Measurements from ENCODE around the gene DNTTIP2. TPM values are rescaled to one million over a fixed set of nuclear protein-coding genes. Genes with fewer than 3 reads are reported as not detected.
A peak's percentile ranks its signal among the peaks of the same experiment; 100 is the strongest.
"Not testable (repeated sequence)": the region's sequence is repeated elsewhere in the genome, so short reads cannot be mapped to it uniquely, and the experiment has no call there.

The DNTTIP2 gene
- total RNA-seq, 1 experiment from 2014 or later: 47.8 TPM

DNA sequence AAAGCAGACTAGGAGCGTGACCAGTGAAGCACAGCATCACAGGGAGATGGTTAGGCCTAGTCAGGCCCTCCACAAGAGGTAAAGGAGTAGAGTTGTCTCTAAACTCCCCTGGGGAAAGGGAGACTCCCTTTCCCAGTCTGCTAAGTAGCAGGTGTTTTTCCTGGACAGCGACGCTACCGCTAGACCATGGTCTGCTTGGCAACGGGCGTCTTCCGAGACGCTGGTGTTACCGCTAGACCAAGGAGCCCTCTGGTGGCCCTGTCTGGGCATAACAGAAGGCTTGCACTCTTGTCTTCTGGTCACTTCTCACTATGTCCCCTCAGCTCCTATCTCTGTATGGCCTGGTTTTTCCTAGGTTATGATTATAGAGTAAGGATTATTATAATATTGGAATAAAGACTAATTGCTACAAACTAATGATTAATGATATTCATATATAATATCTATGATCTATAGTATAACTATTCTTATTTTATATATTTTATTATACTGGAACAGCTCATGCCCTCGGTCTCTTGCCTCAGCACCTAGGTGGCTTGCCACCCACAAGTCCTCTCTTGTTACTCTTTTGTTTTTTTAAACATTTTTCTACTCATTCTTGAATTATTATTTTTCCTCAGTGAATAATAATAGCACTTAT, 28.2 kb downstream of the DNTTIP2 start:
- POLR2A ChIA-PET (ENCODE audit: unreplicated experiment); H3K4me2 ChIP-seq (ENCODE audit: low read length); intact Hi-C loops (cut with micrococcal nuclease); H3K27me3 ChIP-seq (ENCODE audit: low read length); H3K36me3 ChIP-seq (ENCODE audit: low read depth, low read length); H3K9me3 ChIP-seq (ENCODE audit: low read length); H3K9ac ChIP-seq (ENCODE audit: low read length); H3K4me1 ChIP-seq (ENCODE audit: insufficient read depth, low read length); BruUV-seq (replicated peaks); H3K4me3 ChIP-seq (ENCODE audit: low read length); H3K27ac ChIP-seq (ENCODE audit: low read length); CTCF ChIA-PET; H4K20me1 ChIP-seq (ENCODE audit: low read length); H2AFZ ChIP-seq (ENCODE audit: low read length); H3K9me2 ChIP-seq (replicated peaks; ENCODE audit: low read length); H3K79me2 ChIP-seq (ENCODE audit: low read length); H3F3A ChIP-seq (ENCODE audit: low read length, unreplicated experiment); ATAC-seq: not testable (repeated sequence)
- TF ChIP-seq, protein P1, sequence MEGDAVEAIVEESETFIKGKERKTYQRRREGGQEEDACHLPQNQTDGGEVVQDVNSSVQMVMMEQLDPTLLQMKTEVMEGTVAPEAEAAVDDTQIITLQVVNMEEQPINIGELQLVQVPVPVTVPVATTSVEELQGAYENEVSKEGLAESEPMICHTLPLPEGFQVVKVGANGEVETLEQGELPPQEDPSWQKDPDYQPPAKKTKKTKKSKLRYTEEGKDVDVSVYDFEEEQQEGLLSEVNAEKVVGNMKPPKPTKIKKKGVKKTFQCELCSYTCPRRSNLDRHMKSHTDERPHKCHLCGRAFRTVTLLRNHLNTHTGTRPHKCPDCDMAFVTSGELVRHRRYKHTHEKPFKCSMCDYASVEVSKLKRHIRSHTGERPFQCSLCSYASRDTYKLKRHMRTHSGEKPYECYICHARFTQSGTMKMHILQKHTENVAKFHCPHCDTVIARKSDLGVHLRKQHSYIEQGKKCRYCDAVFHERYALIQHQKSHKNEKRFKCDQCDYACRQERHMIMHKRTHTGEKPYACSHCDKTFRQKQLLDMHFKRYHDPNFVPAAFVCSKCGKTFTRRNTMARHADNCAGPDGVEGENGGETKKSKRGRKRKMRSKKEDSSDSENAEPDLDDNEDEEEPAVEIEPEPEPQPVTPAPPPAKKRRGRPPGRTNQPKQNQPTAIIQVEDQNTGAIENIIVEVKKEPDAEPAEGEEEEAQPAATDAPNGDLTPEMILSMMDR (conservative IDR thresholded peaks at IDR 0.05; ENCODE audit: low read depth, low read length): peak; percentile 57; the same call in 1 of the 2 replicates
- peak; percentile 63 for DNase-seq

DNA sequence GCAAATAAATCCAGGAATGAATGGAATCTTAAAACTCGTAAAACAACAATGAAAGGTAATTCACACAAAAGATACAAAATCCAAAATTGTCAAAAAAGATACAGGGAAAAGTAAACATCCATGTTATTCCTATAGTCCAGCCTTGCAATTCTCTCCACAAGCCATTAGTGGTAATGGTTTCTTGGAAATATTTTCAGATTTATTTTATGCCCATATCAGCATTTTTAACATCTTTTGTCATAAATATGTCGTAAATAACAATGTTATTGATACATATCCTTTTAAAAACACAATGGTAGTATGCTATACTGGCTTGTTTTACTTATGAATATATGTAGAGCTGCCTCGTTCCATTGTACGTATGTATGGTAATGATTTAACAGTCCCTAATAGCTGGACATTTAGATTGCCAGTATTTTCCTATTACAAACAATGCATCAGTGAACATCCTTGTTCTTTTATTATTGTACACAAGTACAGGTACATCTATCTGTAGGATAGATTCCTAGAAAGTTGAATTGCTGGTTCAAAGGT, 30.6 kb downstream of the DNTTIP2 start:
- Histone ChIP-seq H4K20me1 (ENCODE audit: low read length) (no peaks in the 10 kb centered on the region), H3F3A (ENCODE audit: low read length, unreplicated experiment) (peaks cover 3% of the 10 kb centered on the region), H3K4me2 (ENCODE audit: low read length) (peak overlapping the region; percentile 88), H3K79me2 (ENCODE audit: low read length) (peaks cover 18% of the 10 kb centered on the region), H3K36me3 (ENCODE audit: low read depth, low read length) (no peaks in the 10 kb centered on the region), H3K27ac (ENCODE audit: low read length) (peak overlapping the region; percentile 93), H3K4me1 (ENCODE audit: insufficient read depth, low read length) (peaks cover 29% of the 10 kb centered on the region), H3K9ac (ENCODE audit: low read length) (peak overlapping the region; percentile 89), H3K4me3 (ENCODE audit: low read length) (peak overlapping the region; percentile 82), H3K27me3 (ENCODE audit: low read length) (no peaks in the 10 kb centered on the region), H3K9me2 (replicated peaks; ENCODE audit: low read length) (no peaks in the 10 kb centered on the region), H2AFZ (ENCODE audit: low read length) (peak overlapping the region; percentile 88), H3K9me3 (ENCODE audit: low read length) (no peaks in the 10 kb centered on the region)
- DNase-seq (no peak), ATAC-seq (no peak)
- POLR2A ChIA-PET (ENCODE audit: unreplicated experiment): no interaction called here
- no TSS peak for BruUV-seq (replicated peaks)
- intact Hi-C loops (cut with micrococcal nuclease): loop anchor here (10.0 kb wide), 3 partner anchors 264 to 544 kb away; partner anchors contain the start of gene DR1
- no peak for TF ChIP-seq EZH2phosphoT487 (IDR thresholded peaks at IDR 0.05; ENCODE audit: borderline replicate concordance, low read length)
- no peak for TF ChIP-seq EZH2 (IDR thresholded peaks at IDR 0.05; ENCODE audit: low read length, unreplicated experiment)
- TF ChIP-seq, protein P1 (conservative IDR thresholded peaks at IDR 0.05; ENCODE audit: low read depth, low read length): no peak
- CTCF ChIA-PET: interaction anchor here (0.6 kb wide), 1 partner anchor 633 kb away, joined by 3 read pairs; no protein-coding TSS in a partner anchor

DNA sequence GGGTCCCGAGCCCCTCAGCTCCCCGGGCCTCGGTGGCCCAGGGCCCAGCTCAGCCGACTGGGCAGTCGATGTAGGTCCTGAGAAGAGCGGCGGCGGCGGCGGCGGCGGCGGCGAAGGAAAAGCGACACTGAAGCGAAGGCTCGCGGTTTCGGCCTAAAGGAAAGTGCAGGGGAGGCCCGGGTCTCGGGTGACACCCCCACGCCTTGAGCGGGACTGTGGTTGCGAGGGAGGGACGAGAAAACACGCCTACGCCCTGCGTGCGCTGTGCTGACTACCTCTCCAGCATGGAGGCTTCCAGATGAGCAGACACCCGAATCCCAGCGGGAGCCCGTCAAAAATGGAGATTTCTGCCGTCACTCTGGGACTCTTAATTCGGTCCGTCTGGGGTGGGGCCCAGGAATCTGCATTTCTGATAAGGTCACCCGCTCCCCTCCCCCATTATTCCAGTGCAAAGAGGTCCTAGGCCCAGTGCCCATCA, 31.2 kb downstream of the DNTTIP2 start:
- ATAC-seq: peak; percentile 19
- Histone ChIP-seq H3K36me3 (ENCODE audit: low read depth, low read length) (no peaks in the 10 kb centered on the region), H3K4me2 (ENCODE audit: low read length) (peak overlapping the region; percentile 88), H3K9me2 (replicated peaks; ENCODE audit: low read length) (no peaks in the 10 kb centered on the region), H3K9me3 (ENCODE audit: low read length) (no peaks in the 10 kb centered on the region), H3K27me3 (ENCODE audit: low read length) (no peaks in the 10 kb centered on the region), H3K4me3 (ENCODE audit: low read length) (peak overlapping the region; percentile 82), H3K27ac (ENCODE audit: low read length) (peak overlapping the region; percentile 93), H3K9ac (ENCODE audit: low read length) (peak overlapping the region; percentile 89), H3K79me2 (ENCODE audit: low read length) (peaks cover 22% of the 10 kb centered on the region), H3K4me1 (ENCODE audit: insufficient read depth, low read length) (peaks cover 35% of the 10 kb centered on the region), H3F3A (ENCODE audit: low read length, unreplicated experiment) (peaks cover 3% of the 10 kb centered on the region), H2AFZ (ENCODE audit: low read length) (peak overlapping the region; percentile 88), H4K20me1 (ENCODE audit: low read length) (no peaks in the 10 kb centered on the region)
- ChIA-PET POLR2A (ENCODE audit: unreplicated experiment) (interaction anchor here (0.6 kb wide), 1 partner anchor 399 kb away, joined by 18 read pairs; no protein-coding TSS in a partner anchor), CTCF (no interaction called here)
- TF ChIP-seq EZH2 (IDR thresholded peaks at IDR 0.05; ENCODE audit: low read length, unreplicated experiment) (no peak), EZH2phosphoT487 (IDR thresholded peaks at IDR 0.05; ENCODE audit: borderline replicate concordance, low read length) (no peak)
- TF ChIP-seq, protein P1 (conservative IDR thresholded peaks at IDR 0.05; ENCODE audit: low read depth, low read length): no peak
- DNase-seq: peak; percentile 66
- intact Hi-C loops (cut with micrococcal nuclease): loop anchor here (1.0 to 10.0 kb wide), 4 partner anchors 61 to 543 kb away; partner anchors contain the start of genes DR1 and GCLM
- TSS peak; percentile 37 for BruUV-seq (replicated peaks)

Measured in PC-3 (cell line).